Brain microvascular endothelial cell (primary cell): Measurements from ENCODE around the gene HOXC11.

Experiments used
- DNase-seq: peaks from one replicate; pipeline ENCODE4 v3.0.0-alpha.2; 2020
- H3K27ac ChIP-seq: fragments of 250-450 bp; sonication (Bioruptor Pico); 2 replicates; pipeline ENCODE4 v1.5.1; 2020; ENCODE audit warnings: mild to moderate bottlenecking, moderate library complexity
- H3K27me3 ChIP-seq: fragments of 250-450 bp; sonication (Bioruptor Pico); replicated peaks from 2 replicates; pipeline ENCODE4 v1.5.1; 2020; ENCODE audit warnings: mild to moderate bottlenecking
- H3K36me3 ChIP-seq: fragments of 250-450 bp; sonication (Bioruptor Pico); replicated peaks from 2 replicates; pipeline ENCODE4 v1.5.1; 2020; ENCODE audit warnings: mild to moderate bottlenecking
- H3K4me3 ChIP-seq: 2 replicates; pipeline ENCODE4 v1.5.1; 2011; ENCODE audit warnings: low read depth, mild to moderate bottlenecking, control low read depth, low read length, moderate library complexity
- CTCF ChIP-seq: IDR thresholded peaks from 2 replicates; pipeline ENCODE4 v1.5.1; 2011; ENCODE audit warnings: low read depth, mild to moderate bottlenecking, moderate library complexity, low read length, control low read depth, inconsistent platforms; ENCODE audit errors: missing control alignments
- in situ Hi-C: cut with HindIII; loops from 2 replicates; pipeline ENCODE4 v1.10.0; 2017; ENCODE audit warnings: low sequenced_read_pairs, low pct_ligation_motif_present

HOXC11 gene

GRCh38 chr12:54025499-54026405 lies 52.8 kb downstream of the HOXC11 start:
- DNase-seq = no peak
- Histone ChIP-seq H3K4me3 (no peak overlapping the region), H3K36me3 (no peaks in the 10 kb centered on the region), H3K27me3 (peaks cover 88% of the 10 kb centered on the region), H3K27ac (no peak overlapping the region)
- no peak for TF ChIP-seq CTCF
- in situ Hi-C loops = no loop called here

DNA sequence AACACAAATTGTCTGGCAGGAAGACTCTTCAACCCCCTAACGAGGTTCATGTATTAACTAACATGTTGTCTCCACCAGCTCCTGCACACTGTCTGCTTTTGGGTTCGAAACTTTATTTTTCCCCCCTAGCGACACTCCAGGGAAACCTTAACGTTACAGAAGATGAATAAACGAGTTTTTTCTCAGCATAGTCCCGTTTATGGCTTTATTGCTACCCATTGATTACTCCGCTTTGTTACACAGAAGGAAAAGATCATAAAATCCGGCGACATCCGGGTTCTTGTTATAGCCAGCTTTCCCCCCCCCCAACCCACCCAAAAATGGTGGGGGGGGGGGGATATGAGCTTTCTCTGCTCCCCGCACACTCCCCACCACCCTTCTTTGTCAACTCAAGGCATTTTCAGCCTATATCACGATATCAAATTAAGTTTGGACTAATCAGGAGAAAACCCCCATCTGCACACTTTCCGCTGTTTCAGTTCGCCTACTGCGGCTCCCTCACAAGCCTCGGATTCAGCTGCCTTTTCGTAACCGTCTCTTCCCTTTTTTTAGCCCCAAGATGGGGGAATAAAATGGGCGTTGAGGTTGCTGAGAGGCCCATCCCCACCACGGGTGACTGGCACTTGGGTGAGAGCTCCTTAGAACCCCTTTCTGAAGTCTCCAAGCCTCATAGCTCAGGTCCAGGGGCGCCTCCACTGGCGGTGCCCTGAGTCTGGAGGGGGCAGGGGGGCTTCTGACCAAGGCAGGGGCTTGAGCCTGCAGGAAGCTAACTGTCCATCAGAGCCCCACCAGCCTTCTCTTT lies 53.9 kb downstream of the HOXC11 start:
- peaks cover 93% of the 10 kb centered on the region for H3K27me3 ChIP-seq
- no peak overlapping the region for H3K4me3 ChIP-seq
- H3K36me3 ChIP-seq = no peaks in the 10 kb centered on the region
- H3K27ac ChIP-seq = no peak overlapping the region
- no peak for DNase-seq
- no peak for TF ChIP-seq CTCF
- in situ Hi-C loops = no loop called here
